GM12892 (cell line): ENCODE measurements around the gene LHFPL3.

Source experiments
- DNase-seq: peaks from one replicate; pipeline ENCODE4 v3.0.0; 2011; ENCODE audit not compliant: insufficient read length
- FAIRE-seq: peaks from 2 replicates; lab custom pipeline; 2011; peaks lifted over from hg19 to GRCh38; lab: Jason Lieb, UNC
- POLR2A ChIP-seq: IDR thresholded peaks from 2 replicates; pipeline ENCODE4 v1.6.1; 2011; ENCODE audit warnings: low read depth, low read length, control low read depth
- POLR2AphosphoS5 ChIP-seq: IDR thresholded peaks from 2 replicates; pipeline ENCODE4 v1.6.1; 2011; ENCODE audit warnings: low read depth, low read length, control low read depth
- TAF1 ChIP-seq: IDR thresholded peaks from 2 replicates; pipeline ENCODE4 v1.6.1; 2011; ENCODE audit warnings: low read depth, mild to moderate bottlenecking, control low read depth, low read length, borderline replicate concordance

Gene LHFPL3

GRCh38 chr7:104794154-104794553 is 465.8 kb downstream of the LHFPL3 start:
- TF ChIP-seq TAF1 = no peak
- TF ChIP-seq POLR2A = no peak
- TF ChIP-seq POLR2AphosphoS5 = no peak
- FAIRE-seq = no peak
- DNase-seq = no peak

DNA sequence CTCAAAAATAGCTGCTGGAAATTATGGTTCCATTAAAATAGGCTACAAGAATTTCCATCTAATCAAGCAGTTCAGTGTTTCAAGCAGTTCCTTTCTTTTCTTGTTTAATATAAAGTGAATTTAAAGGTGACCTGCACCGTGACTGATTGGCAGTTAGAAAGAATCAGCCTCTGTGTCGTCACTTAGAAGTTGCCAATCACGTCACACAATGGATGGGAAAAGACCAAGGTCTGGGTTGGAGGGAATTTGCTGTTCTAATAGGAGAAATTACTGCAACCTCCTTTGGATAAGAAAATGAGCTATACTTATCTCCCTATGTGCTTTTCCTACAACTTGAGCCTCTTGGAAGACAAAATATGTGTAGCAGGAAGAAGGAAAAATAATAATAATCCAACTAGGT is 466.2 kb downstream of the LHFPL3 start:
- DNase-seq = no peak
- TF ChIP-seq POLR2AphosphoS5 = no peak
- TF ChIP-seq POLR2A = no peak
- TF ChIP-seq TAF1 = no peak
- FAIRE-seq = no peak

- FAIRE-seq (no peak), DNase-seq (no peak)
- TF ChIP-seq POLR2AphosphoS5 (no peak), TAF1 (no peak), POLR2A (no peak)
Measured at GRCh38 chr7:104795086-104795485, 466.7 kb downstream of the LHFPL3 start.

DNA sequence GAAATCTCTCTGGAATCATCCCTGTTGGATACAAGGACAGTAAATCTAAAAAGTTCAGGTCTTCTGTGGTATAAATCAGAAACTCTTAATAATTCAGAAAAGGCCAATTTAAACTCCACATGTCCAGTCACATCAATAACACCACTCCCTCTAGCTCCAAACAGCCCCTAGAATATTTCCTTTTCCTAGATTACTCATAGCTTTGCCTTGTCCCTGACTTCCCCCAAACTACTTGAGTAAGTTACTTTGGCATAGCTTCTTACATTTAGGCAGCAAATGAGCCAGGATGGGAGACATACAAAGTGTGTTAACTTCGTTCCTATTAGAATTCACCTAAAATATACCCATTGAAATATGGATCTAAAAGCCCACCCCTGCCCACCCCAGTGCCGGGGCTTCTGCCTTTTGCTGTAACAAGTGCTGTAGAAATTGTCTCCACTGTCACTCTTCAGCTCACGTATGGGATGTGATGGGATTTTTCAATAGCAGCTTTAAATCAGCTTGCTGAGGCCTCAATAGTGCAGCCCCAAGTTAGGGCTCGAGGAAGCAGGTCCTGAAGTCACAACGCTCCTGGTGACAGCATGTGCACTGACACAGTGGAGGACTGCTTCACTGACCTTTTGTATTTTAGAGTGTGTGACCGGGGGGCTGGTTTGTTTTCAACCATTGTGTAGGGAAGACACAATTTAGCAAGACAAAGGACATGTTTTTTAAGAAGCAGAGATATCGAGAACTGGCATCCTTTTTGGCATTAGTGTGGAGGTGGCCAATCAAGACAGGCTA is 467.4 kb downstream of the LHFPL3 start:
- DNase-seq (no peak), FAIRE-seq (no peak)
- no peak for TF ChIP-seq TAF1
- TF ChIP-seq POLR2A = no peak
- TF ChIP-seq POLR2AphosphoS5 = no peak

GRCh38 chr7:104800307-104800706 is 471.9 kb downstream of the LHFPL3 start:
- no peak for DNase-seq
- TF ChIP-seq TAF1 (no peak), POLR2A (no peak), POLR2AphosphoS5 (no peak)
- no peak for FAIRE-seq

DNA sequence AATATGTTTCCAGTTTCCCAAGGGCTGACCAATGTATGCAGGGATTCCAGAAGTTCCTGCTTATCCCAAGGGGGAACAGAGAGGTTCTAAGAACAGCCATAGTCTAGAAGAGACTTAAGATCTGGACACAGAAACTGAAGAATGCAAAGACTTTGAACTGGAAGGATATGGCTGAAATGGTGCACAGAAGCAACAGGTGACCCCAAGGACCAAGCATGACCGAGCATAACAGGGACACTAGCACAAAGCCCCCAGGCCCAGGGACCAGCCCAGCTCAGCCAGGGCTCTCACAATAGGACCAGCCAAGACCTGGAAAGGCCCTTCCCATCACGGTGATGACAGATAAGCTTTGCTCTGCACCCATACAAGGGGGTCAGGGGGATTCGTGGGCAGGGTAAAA is 472.6 kb downstream of the LHFPL3 start:
- FAIRE-seq (no peak), DNase-seq (no peak)
- TF ChIP-seq TAF1 (no peak), POLR2A (no peak), POLR2AphosphoS5 (no peak)

GRCh38 chr7:104803931-104804330 is 475.5 kb downstream of the LHFPL3 start:
- DNase-seq (no peak), FAIRE-seq (no peak)
- TF ChIP-seq POLR2A (no peak), TAF1 (no peak), POLR2AphosphoS5 (no peak)

- FAIRE-seq (no peak), DNase-seq (no peak)
- TF ChIP-seq POLR2A (no peak), TAF1 (no peak), POLR2AphosphoS5 (no peak)
Measured at GRCh38 chr7:104804696-104805095, 476.3 kb downstream of the LHFPL3 start.

DNA sequence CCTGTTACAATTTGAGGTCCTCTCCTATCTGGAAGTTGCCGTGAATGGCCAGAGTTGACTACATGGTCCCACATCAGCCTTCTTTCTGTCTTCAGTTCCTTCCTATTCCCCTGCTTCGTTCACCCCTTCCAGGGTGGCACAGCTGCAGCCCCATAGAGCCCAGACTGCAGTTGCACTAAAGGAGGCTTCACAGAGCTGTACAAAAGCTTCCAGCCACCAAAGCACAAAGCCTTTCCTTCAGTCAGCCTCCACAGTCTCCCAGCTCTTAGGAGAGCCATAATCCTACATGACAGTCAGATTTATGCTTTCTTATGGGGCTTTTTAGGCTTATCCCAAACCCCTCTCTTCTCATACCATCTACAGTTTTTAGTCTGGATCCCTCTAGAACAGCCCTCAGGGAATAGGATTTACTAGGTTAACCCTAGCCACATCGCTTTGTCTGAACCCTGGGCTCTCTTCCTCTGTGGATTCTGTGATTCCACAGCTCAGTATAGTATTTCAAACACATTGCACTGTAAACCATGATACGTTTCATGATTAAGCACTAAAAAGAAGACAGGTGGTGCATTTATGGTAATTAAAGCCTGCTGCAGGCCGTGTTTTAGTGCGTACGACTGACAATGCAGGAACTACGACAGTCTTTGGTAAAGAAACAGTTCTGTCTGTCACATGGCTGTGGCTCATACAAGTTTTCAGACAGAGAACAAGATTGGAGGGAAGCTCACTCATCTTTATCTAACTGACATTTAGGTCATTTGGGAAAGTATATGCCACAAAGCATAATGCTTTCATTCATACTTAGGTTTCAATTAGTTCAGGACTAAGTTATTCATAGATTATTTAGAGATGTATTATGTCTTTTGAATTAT is 477.3 kb downstream of the LHFPL3 start:
- DNase-seq (no peak), FAIRE-seq (no peak)
- TF ChIP-seq POLR2A (no peak), POLR2AphosphoS5 (no peak), TAF1 (no peak)

DNA sequence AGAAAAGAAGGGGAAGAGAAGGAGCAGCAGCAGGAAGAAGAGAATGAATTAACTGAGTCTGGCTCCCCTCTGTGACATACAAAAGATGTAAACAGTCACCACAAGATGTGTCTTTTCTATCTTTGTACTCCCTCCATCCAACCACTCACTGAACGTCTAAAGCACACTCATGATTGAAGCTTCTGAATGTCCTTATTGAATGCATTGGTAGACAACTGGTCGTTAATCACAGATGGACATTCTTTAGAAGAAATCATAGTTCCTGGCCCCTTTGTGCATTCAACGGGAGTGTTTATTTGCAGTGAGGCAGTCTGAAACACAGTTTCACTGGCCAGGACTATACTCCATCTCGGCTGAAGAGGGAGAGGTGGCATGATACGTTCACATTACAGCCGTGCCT is 479.3 kb downstream of the LHFPL3 start:
- DNase-seq (no peak), FAIRE-seq (no peak)
- TF ChIP-seq POLR2A (no peak), TAF1 (no peak)

DNA sequence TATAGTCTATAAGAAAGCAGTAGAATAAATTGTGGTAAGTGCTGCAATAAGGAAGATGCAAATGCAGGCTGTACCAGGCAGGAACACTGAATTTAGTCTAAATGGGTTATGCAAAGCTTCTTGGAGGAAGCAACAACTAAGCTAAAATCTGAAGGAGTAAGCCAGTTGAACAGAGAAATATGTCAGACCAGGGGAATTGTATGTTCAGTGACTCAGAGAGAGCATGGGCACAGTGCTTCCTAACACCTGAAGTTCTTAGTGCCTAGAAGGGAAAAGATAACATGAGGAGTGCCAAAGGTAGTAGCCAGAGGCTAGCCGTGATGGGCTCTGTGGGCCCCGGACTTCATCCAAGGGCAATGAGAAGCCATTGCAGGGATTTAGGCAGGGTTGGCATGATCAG is 481.5 kb downstream of the LHFPL3 start:
- no peak for TF ChIP-seq POLR2AphosphoS5
- no peak for TF ChIP-seq TAF1
- no peak for TF ChIP-seq POLR2A
- DNase-seq = no peak
- no peak for FAIRE-seq

DNA sequence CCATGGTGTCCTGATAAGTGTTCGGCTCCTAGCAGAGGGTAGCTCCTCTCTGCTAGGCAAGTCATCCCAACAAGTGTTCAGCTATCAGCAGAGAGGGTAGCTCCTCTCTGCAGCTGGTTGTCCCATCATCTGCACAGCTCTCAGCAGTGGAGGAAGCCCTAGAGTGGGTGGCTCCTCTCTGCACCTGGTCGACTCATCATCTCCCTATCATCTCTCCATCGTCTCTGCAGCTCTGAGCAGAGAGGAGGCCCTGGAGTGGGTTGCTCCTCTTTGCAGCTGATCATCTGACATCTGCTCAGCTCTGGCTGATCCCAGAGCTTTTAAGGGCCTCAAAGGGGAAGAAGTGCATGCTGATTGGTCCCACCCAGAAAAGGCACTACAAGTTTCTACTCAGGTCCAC is 485.7 kb downstream of the LHFPL3 start:
- FAIRE-seq = no peak
- TF ChIP-seq POLR2A (no peak), TAF1 (no peak), POLR2AphosphoS5 (no peak)
- DNase-seq = no peak
